ENCODE results near the gene PIP5K1B.
A peak's percentile ranks its signal among the peaks of the same experiment; 100 is the strongest.

The PIP5K1B gene

GRCh38 chr9:68751556-68751955 lies 46.5 kb downstream of the PIP5K1B start:
- DNase-seq (ENCODE audit: low read depth), result peak; percentile 36
- no peak for TF ChIP-seq CTCF (conservative IDR thresholded peaks at IDR 0.05; ENCODE audit: low read length)
- H3K4me3 ChIP-seq (ENCODE audit: low read length), result no peak overlapping the region

DNA sequence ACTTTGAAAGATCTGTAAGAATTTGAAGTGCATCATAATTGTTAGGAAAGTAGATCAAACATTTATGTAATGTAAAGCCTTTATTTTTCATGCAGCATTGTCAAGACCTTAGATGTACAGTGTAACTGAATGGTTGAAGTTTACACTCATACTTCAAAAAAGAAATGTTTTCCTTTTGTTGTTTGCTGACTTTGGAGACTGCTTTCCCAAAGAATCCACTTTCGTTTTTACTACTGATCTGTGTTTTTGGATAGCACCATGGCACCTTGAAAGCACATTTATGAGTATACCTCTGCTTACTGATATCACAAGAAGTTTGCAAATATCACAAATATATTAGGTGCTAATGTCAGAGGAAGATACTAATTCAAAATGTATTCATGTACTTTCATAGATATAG lies 50.0 kb downstream of the PIP5K1B start:
- H3K4me3 ChIP-seq (ENCODE audit: low read length), result no peak overlapping the region
- DNase-seq (ENCODE audit: low read depth), result no peak
- no peak for TF ChIP-seq CTCF (conservative IDR thresholded peaks at IDR 0.05; ENCODE audit: low read length)

- no peak for TF ChIP-seq CTCF (conservative IDR thresholded peaks at IDR 0.05; ENCODE audit: low read length)
- no peak overlapping the region for H3K4me3 ChIP-seq (ENCODE audit: low read length)
- DNase-seq (ENCODE audit: low read depth), result no peak
Observed at GRCh38 chr9:68755752-68756151, 50.7 kb downstream of the PIP5K1B start.

DNA sequence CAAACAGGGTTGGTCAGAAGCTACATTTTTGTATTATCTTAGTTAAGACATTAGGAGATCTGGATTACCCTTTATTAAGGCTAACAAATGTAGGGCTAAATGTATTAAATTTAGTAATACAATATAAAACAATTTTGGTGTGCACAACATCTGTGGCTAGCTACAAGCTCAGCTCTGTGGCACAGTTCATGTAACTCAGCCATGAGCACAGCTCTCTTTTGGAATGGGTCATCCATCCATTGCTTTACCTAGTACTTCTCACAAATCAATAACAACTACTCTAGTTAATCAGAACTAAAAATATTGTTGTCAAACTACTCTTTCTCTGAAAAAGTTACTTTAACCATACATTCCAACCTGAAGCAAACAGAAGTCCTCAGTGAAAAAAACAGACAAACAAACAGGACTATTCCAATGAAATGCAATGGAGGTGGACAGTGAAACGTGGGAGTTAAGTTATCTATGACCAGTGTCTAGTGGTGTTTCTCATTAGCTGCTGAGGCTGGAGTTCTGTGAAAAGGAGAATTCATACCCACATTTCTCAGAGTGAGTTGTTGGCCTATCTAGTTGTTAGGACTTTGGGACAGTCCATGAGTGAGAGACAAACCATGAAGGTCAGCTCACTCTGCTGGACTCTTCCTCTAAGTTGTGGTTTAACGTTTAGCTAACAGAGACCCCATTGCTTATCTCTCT lies 55.1 kb downstream of the PIP5K1B start:
- DNase-seq (ENCODE audit: low read depth), result no peak
- TF ChIP-seq CTCF (conservative IDR thresholded peaks at IDR 0.05; ENCODE audit: low read length), result no peak
- no peak overlapping the region for H3K4me3 ChIP-seq (ENCODE audit: low read length)

DNA sequence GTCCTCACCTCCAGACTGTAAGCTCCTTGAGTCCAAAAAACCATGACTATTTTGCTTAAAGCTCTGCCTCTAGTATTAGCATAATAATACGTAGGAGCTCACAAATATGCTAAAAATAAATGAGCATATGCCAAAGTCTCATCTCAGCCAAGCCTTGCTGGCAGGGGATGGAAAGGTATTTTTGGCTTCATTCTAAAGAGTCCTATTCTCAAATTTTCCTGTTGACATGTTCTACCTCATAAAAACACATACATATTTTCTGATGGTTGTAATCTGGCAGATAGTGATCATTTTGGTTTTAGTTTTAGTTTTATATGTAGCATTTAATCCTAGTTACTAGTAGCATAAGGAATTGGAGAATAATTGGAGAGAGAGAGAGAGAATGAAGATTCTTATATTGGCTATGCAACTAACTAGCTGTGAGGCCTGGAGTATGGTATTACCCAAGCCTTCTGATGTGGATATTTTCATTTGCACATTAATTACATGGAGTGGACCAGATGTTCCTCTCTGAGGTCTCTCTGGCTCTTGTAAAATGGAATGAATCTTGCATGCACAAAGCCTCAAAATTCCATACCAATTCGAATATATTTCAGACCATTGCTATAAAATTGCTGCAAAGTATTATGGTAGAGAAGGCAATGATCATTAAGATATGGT lies 55.8 kb downstream of the PIP5K1B start:
- no peak for TF ChIP-seq CTCF (conservative IDR thresholded peaks at IDR 0.05; ENCODE audit: low read length)
- no peak for DNase-seq (ENCODE audit: low read depth)
- no peak overlapping the region for H3K4me3 ChIP-seq (ENCODE audit: low read length)

GRCh38 chr9:68762570-68762969 lies 57.5 kb downstream of the PIP5K1B start:
- no peak overlapping the region for H3K4me3 ChIP-seq (ENCODE audit: low read length)
- no peak for TF ChIP-seq CTCF (conservative IDR thresholded peaks at IDR 0.05; ENCODE audit: low read length)
- DNase-seq (ENCODE audit: low read depth), result no peak

DNA sequence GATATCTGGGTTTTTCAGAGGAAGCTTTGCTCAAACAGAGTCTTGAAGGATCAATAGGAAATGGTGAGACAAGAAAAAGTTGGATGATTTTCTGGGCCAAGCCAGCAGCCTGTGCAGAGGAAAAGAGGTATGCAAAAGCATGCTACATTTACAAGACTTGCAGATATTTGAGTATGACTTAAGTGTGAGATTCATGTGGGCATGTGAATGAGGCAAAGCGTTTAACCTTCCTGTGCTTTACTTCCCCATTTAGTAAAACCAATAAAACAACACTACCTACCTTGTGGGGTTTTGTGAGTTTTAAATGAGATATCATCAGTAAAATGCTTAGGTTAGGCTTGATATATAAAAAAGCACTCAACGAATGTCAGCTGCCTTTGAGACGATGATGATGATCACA lies 58.1 kb downstream of the PIP5K1B start:
- no peak overlapping the region for H3K4me3 ChIP-seq (ENCODE audit: low read length)
- no peak for TF ChIP-seq CTCF (conservative IDR thresholded peaks at IDR 0.05; ENCODE audit: low read length)
- no peak for DNase-seq (ENCODE audit: low read depth)
